Astrocyte (in vitro differentiated cells and primary cell): ENCODE measurements around the gene MRGPRG. TPM values are rescaled to one million over a fixed set of nuclear protein-coding genes. Genes with fewer than 3 reads are reported as not detected.

ENCODE experiments used
- DNase-seq: peaks from one replicate; pipeline ENCODE4 v3.0.0-alpha.2; 2010; ENCODE audit warnings: low read depth
- FAIRE-seq: peaks from 2 replicates; lab custom pipeline; 2011; peaks lifted over from hg19 to GRCh38; lab: Jason Lieb, UNC
- H2AFZ ChIP-seq: 2 replicates; pipeline ENCODE4 v1.6.0; 2012; ENCODE audit warnings: low read depth, low read length, inconsistent platforms
- H3K27ac ChIP-seq: 2 replicates; pipeline ENCODE4 v1.5.1; 2011; ENCODE audit warnings: low read depth, low read length, inconsistent platforms
- H3K27me3 ChIP-seq: 2 replicates; pipeline ENCODE4 v1.6.0; 2011; ENCODE audit warnings: low read length, inconsistent platforms; ENCODE audit not compliant: insufficient read depth
- H3K36me3 ChIP-seq: 2 replicates; pipeline ENCODE4 v1.5.1; 2011; ENCODE audit warnings: low read length, inconsistent platforms; ENCODE audit not compliant: insufficient read depth
- H3K4me1 ChIP-seq: 2 replicates; pipeline ENCODE4 v1.5.1; 2011; ENCODE audit warnings: low read length, inconsistent platforms; ENCODE audit not compliant: insufficient read depth
- H3K4me2 ChIP-seq: 2 replicates; pipeline ENCODE4 v1.6.0; 2012; ENCODE audit warnings: low read length, inconsistent platforms
- H3K4me3 ChIP-seq: 2 replicates; pipeline ENCODE4 v1.5.1; 2011; ENCODE audit warnings: low read depth, mild to moderate bottlenecking, low read length, inconsistent platforms; ENCODE audit not compliant: insufficient read depth
- H3K79me2 ChIP-seq: 2 replicates; pipeline ENCODE4 v1.6.0; 2012; ENCODE audit warnings: mild to moderate bottlenecking, low read length, inconsistent platforms; ENCODE audit not compliant: insufficient read depth
- H3K9ac ChIP-seq: 2 replicates; pipeline ENCODE4 v1.6.0; 2012; ENCODE audit warnings: mild to moderate bottlenecking, low read length, inconsistent platforms
- H3K9me3 ChIP-seq: 2 replicates; pipeline ENCODE4 v1.5.1; 2012; ENCODE audit warnings: low read depth, mild to moderate bottlenecking, low read length, inconsistent platforms; ENCODE audit not compliant: insufficient read depth
- H4K20me1 ChIP-seq: 2 replicates; pipeline ENCODE4 v1.6.0; 2012; ENCODE audit warnings: low read length, inconsistent platforms; ENCODE audit not compliant: insufficient read depth
- H3K27ac Mint-ChIP-seq: one replicate; pipeline ENCODE4 v1.8.0; 2021; ENCODE audit warnings: mild to moderate bottlenecking, mixed read lengths; ENCODE audit not compliant: unreplicated experiment
- H3K27me3 Mint-ChIP-seq: one replicate; pipeline ENCODE4 v1.8.0; 2021; ENCODE audit warnings: low read depth, mixed read lengths; ENCODE audit not compliant: unreplicated experiment
- H3K36me3 Mint-ChIP-seq: one replicate; pipeline ENCODE4 v1.8.0; 2021; ENCODE audit warnings: low read depth, mixed read lengths; ENCODE audit not compliant: unreplicated experiment
- H3K4me1 Mint-ChIP-seq: one replicate; pipeline ENCODE4 v1.8.0; 2021; ENCODE audit warnings: low read depth, mixed read lengths; ENCODE audit not compliant: unreplicated experiment
- H3K4me3 Mint-ChIP-seq: one replicate; pipeline ENCODE4 v1.8.0; 2021; ENCODE audit warnings: mild to moderate bottlenecking, moderate library complexity, mixed read lengths; ENCODE audit not compliant: unreplicated experiment
- H3K9me3 Mint-ChIP-seq: one replicate; pipeline ENCODE4 v1.8.0; 2021; ENCODE audit warnings: mild to moderate bottlenecking, mixed read lengths; ENCODE audit not compliant: unreplicated experiment
- EZH2 ChIP-seq: IDR thresholded peaks from 2 replicates; pipeline ENCODE4 v1.6.1; 2012; ENCODE audit warnings: mild to moderate bottlenecking, low read length, inconsistent platforms; ENCODE audit not compliant: insufficient read depth
- total RNA-seq: library from RNA; stranded (reverse); gene quantifications from 2 replicates; pipeline ENCODE4 v1.2.1, GENCODE V29; 2021
- TF ChIP-seq, protein P1 (sequence below): IDR thresholded peaks from 2 replicates; pipeline ENCODE4 v1.5.1; 2011; ENCODE audit warnings: low read depth, mild to moderate bottlenecking, inconsistent platforms, low read length, moderate library complexity; ENCODE audit not compliant: insufficient read depth

Gene MRGPRG
- total RNA-seq, 1 donor from 2014 or later: not detected

DNA sequence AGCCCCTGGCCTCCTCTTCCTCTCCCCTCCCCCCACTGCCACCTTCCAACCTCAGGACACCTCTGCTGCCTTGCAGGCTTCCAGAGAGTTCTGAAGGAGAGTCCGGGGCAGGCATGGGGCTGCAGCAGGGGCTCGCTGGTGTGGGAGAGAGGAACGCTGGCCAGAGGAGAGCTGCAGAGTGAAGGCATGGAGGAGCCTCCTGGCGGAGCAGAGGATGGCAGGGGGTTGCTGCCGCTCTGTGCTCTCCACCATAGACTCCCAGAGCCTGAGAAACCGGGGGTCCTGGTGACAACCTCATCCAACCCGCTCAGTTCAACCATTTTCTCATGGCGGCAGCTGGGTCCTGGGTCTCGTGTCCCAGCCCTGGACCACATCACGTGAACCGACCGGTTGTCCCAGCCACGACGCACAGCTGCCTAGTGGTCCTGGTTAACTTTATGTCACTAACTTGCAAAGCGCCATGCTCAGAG, 17.5 kb downstream of the MRGPRG start:
- H3K4me2 ChIP-seq: no peak overlapping the region
- Mint-ChIP-seq H3K27ac (no peak overlapping the region), H3K9me3 (no peaks in the 10 kb centered on the region), H3K36me3 (no peaks in the 10 kb centered on the region), H3K4me1 (no peaks in the 10 kb centered on the region), H3K27me3 (peaks cover 57% of the 10 kb centered on the region), H3K4me3 (no peak overlapping the region)
- H2AFZ ChIP-seq: no peak overlapping the region
- no peak overlapping the region for H3K4me3 ChIP-seq
- no peak overlapping the region for H3K27ac ChIP-seq
- DNase-seq (no peak), FAIRE-seq (no peak)
- H3K9me3 ChIP-seq: no peaks in the 10 kb centered on the region
- H4K20me1 ChIP-seq: no peaks in the 10 kb centered on the region
- no peaks in the 10 kb centered on the region for H3K79me2 ChIP-seq
- H3K4me1 ChIP-seq: no peaks in the 10 kb centered on the region
- H3K36me3 ChIP-seq: no peaks in the 10 kb centered on the region
- peaks cover 26% of the 10 kb centered on the region for H3K27me3 ChIP-seq
- no peak for TF ChIP-seq EZH2
- TF ChIP-seq, protein P1, sequence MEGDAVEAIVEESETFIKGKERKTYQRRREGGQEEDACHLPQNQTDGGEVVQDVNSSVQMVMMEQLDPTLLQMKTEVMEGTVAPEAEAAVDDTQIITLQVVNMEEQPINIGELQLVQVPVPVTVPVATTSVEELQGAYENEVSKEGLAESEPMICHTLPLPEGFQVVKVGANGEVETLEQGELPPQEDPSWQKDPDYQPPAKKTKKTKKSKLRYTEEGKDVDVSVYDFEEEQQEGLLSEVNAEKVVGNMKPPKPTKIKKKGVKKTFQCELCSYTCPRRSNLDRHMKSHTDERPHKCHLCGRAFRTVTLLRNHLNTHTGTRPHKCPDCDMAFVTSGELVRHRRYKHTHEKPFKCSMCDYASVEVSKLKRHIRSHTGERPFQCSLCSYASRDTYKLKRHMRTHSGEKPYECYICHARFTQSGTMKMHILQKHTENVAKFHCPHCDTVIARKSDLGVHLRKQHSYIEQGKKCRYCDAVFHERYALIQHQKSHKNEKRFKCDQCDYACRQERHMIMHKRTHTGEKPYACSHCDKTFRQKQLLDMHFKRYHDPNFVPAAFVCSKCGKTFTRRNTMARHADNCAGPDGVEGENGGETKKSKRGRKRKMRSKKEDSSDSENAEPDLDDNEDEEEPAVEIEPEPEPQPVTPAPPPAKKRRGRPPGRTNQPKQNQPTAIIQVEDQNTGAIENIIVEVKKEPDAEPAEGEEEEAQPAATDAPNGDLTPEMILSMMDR: no peak
- H3K9ac ChIP-seq: no peak overlapping the region

DNA sequence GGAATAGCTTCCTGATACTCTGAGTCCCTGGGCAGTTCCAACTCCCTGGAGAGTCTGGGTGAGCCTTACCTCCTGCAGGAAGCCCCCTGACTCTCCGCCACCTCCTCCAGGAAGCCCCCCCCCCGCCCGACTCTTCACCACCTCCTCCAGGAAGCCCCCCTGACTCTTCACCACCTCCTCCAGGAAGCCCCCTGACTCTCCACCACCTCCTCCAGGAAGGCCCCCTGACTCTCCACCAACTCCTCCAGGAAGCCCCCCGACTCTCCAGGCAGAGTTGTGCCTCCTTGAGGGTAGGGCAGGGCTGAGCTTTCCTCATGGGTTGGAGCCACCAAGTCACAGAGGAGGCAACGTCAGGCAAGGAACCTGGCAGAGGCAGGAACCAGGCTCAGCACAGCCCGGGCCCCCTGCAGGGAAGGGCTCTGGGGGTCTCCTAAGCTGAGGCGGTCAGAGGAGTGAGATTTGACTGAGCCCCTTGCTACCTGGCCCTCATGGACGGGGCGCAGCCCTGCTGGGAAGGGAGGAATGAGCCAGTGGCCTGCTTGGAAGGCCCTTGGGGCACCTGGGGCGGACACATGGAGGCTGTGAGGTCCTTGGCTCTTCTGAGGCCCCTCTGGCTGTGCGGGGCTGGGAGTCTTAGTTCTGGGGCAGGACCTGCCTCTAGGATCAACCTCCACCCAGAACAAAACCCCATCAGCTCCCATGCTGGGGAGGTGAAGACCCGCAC, 18.1 kb downstream of the MRGPRG start:
- H3K4me3 Mint-ChIP-seq: no peak overlapping the region
- peaks cover 59% of the 10 kb centered on the region for H3K27me3 Mint-ChIP-seq

More for the DNA sequence above, 18.1 kb downstream of the MRGPRG start:
- Histone ChIP-seq H3K4me3 (no peak overlapping the region), H3K9me3 (no peaks in the 10 kb centered on the region), H3K27me3 (peaks cover 26% of the 10 kb centered on the region), H3K4me1 (no peaks in the 10 kb centered on the region), H4K20me1 (no peaks in the 10 kb centered on the region), H2AFZ (no peak overlapping the region), H3K4me2 (no peak overlapping the region), H3K79me2 (no peaks in the 10 kb centered on the region), H3K36me3 (no peaks in the 10 kb centered on the region), H3K9ac (no peak overlapping the region), H3K27ac (no peak overlapping the region)
- H3K27ac Mint-ChIP-seq: no peak overlapping the region
- H3K36me3 Mint-ChIP-seq: no peaks in the 10 kb centered on the region
- no peak for FAIRE-seq
- H3K9me3 Mint-ChIP-seq: no peaks in the 10 kb centered on the region
- DNase-seq: no peak
- TF ChIP-seq, protein P1: no peak
- TF ChIP-seq EZH2: no peak
- peaks cover 2% of the 10 kb centered on the region for H3K4me1 Mint-ChIP-seq
